ENCODE measurements around the gene KNDC1. TPM values are rescaled to one million over a fixed set of nuclear protein-coding genes. Genes with fewer than 3 reads are reported as not detected.
A peak's percentile ranks its signal among the peaks of the same experiment; 100 is the strongest.

The KNDC1 gene
- total RNA-seq, 3 donors from 2014 or later: 0.14 to 0.60 (median 0.32) TPM

GRCh38 chr10:133198621-133199487 lies 38.8 kb downstream of the KNDC1 start:
- TF ChIP-seq CTCF (IDR thresholded peaks at IDR 0.05): no peak
- ATAC-seq: no peak
- H3K4me1 ChIP-seq (ENCODE audit: low read depth): no peaks in the 10 kb centered on the region
- peaks cover 1% of the 10 kb centered on the region for H3K9me3 ChIP-seq
- no peak overlapping the region for H3K4me3 ChIP-seq
- intact Hi-C loops (cut with DNase I, micrococcal nuclease): no loop called here
- peak in 1 of 3 donors; percentile 30 for DNase-seq
- H3K36me3 ChIP-seq (ENCODE audit: low read depth): no peaks in the 10 kb centered on the region

- H3K4me1 ChIP-seq (ENCODE audit: low read depth): no peaks in the 10 kb centered on the region
- no peaks in the 10 kb centered on the region for H3K36me3 ChIP-seq (ENCODE audit: low read depth)
- no peak overlapping the region for H3K4me3 ChIP-seq
- H3K9me3 ChIP-seq: no peaks in the 10 kb centered on the region
- intact Hi-C loops (cut with DNase I, micrococcal nuclease): no loop called here
- DNase-seq: peak in 1 of 3 donors; percentile 29
- no peak for TF ChIP-seq CTCF (IDR thresholded peaks at IDR 0.05)
- ATAC-seq: no peak
Measured at GRCh38 chr10:133199488-133199885, 39.5 kb downstream of the KNDC1 start.

- no peak for ATAC-seq
- TF ChIP-seq CTCF (IDR thresholded peaks at IDR 0.05): no peak
- no peaks in the 10 kb centered on the region for H3K9me3 ChIP-seq
- intact Hi-C loops (cut with DNase I, micrococcal nuclease): no loop called here
- H3K4me3 ChIP-seq: no peak overlapping the region
- no peaks in the 10 kb centered on the region for H3K36me3 ChIP-seq (ENCODE audit: low read depth)
- peak in 1 of 3 donors; percentile 41 for DNase-seq
- H3K4me1 ChIP-seq (ENCODE audit: low read depth): no peaks in the 10 kb centered on the region
Measured at GRCh38 chr10:133199992-133200611, 40.1 kb downstream of the KNDC1 start.

GRCh38 chr10:133200621-133201031 lies 40.6 kb downstream of the KNDC1 start:
- DNase-seq: no peak
- H3K4me1 ChIP-seq (ENCODE audit: low read depth): no peaks in the 10 kb centered on the region
- intact Hi-C loops (cut with DNase I, micrococcal nuclease): no loop called here
- no peak overlapping the region for H3K4me3 ChIP-seq
- H3K36me3 ChIP-seq (ENCODE audit: low read depth): no peaks in the 10 kb centered on the region
- H3K9me3 ChIP-seq: no peaks in the 10 kb centered on the region
- no peak for ATAC-seq
- TF ChIP-seq CTCF (IDR thresholded peaks at IDR 0.05): no peak

- no peaks in the 10 kb centered on the region for H3K4me1 ChIP-seq (ENCODE audit: low read depth)
- H3K9me3 ChIP-seq: no peaks in the 10 kb centered on the region
- ATAC-seq: peak; percentile 5
- no peak for DNase-seq
- TF ChIP-seq CTCF (IDR thresholded peaks at IDR 0.05): no peak
- H3K4me3 ChIP-seq: no peak overlapping the region
- H3K36me3 ChIP-seq (ENCODE audit: low read depth): no peaks in the 10 kb centered on the region
- intact Hi-C loops (cut with DNase I, micrococcal nuclease): no loop called here
Measured at GRCh38 chr10:133201151-133201947, 41.3 kb downstream of the KNDC1 start.

All from mucosa of descending colon (tissue), 3 donors.